ENCODE data around the gene KRT78.

- TF ChIP-seq CTCF (IDR thresholded peaks at IDR 0.05) (no peak), EP300 (IDR thresholded peaks at IDR 0.05) (no peak)
Measured at GRCh38 chr12:52802442-52802841, 46.4 kb downstream of the KRT78 start.
